ENCODE data around the gene UBE3A.

UBE3A gene

GRCh38 chr15:25403771-25404170, 35.1 kb downstream of the UBE3A start:
- DNase-seq (ENCODE audit: low read depth in 3 of 3): no peak

- no peak for DNase-seq (ENCODE audit: low read depth in 3 of 3)
Observed at GRCh38 chr15:25402342-25402741, 36.5 kb downstream of the UBE3A start.

DNA sequence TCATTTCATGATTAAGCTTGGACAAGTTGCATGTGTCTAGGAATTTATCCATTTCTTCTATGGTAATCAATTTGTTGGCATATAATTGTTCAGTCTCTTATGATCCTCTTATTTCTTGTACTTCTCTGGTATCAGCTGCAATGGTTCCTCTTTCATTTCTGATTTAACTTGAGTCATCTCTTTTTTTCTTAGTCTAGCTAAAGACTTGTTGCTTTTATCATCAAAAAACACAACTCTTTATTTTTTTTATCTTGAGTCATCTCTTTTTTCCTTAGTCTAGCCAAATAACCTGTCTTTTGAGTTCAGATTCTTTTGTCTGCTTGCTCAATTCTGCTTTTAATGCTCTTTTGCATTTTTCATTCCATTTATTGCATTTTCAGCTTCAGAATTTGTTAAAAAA, 37.3 kb downstream of the UBE3A start:
- DNase-seq (ENCODE audit: low read depth in 3 of 3): no peak

DNA sequence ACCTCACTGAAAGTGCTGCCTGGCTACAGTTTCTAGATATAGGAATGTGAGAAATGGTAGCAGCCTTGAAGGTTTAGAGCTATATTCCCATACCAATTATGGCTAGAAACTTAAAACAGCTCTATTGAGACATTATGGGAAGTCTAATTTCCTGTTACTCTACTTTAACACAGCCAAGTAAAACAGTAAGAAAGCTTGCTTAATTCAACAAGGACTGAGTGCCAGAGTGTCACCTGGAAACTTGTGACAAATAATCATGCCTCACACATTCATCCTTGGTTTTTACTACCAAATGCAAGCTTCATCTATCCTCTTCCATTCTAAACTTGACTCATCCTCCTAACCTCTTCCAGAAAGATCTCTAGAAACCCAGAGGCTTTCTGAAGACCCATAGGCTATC, 41.7 kb downstream of the UBE3A start:
- no peak for DNase-seq (ENCODE audit: low read depth in 3 of 3)

GRCh38 chr15:25394898-25395297, 43.9 kb downstream of the UBE3A start:
- DNase-seq (ENCODE audit: low read depth in 3 of 3): no peak

DNA sequence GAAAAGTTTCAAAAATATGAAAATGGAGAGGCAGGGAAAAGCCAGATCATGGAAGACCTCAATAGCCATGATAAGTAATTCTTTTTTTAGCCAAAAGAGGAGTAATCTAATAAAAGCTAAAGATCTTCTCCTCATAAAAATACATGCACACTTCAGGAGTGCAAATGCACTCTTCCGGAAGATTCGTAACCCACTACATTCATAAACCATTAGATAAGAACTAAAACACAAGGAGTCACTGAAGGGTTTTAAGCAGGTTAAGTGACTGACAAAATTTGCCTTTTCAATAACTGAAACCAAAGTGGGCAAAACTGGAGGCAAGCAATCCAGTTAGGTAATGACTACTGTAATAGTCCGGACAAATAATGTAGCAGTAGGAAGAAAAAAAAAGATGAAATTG, 46.0 kb downstream of the UBE3A start:
- no peak for DNase-seq (ENCODE audit: low read depth in 3 of 3)

- no peak for DNase-seq (ENCODE audit: low read depth in 3 of 3)
Observed at GRCh38 chr15:25391971-25392721, 46.7 kb downstream of the UBE3A start.

DNA sequence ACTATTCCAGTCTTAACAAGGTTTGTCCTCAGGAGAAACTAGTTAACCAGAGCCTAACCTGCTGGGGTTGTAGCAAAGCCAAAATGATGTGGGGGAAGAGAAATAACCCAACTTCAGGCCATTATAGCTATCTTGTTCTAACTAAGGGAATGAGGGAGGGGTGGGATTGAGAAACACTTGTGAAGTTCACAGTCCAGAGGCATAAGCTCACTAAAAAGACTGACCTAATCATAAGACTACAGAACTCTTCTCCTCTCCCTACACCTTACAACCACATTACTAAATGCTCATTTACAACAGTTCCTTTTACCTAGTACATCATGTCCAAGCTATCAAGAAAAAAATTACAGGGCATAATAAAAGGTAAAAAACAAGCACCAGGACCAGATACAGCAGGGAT, 52.8 kb downstream of the UBE3A start:
- DNase-seq (ENCODE audit: low read depth in 3 of 3): no peak

GRCh38 chr15:25381579-25381978, 57.2 kb downstream of the UBE3A start:
- DNase-seq (ENCODE audit: low read depth in 3 of 3): no peak

- DNase-seq (ENCODE audit: low read depth in 3 of 3): no peak
Observed at GRCh38 chr15:25378501-25378901, 60.3 kb downstream of the UBE3A start.

- no peak for DNase-seq (ENCODE audit: low read depth in 3 of 3)
Observed at GRCh38 chr15:25375557-25375956, 63.3 kb downstream of the UBE3A start.

- no peak for DNase-seq (ENCODE audit: low read depth in 3 of 3)
Observed at GRCh38 chr15:25374143-25374542, 64.7 kb downstream of the UBE3A start.

- no peak for DNase-seq (ENCODE audit: low read depth in 3 of 3)
Observed at GRCh38 chr15:25372298-25372697, 66.5 kb downstream of the UBE3A start.

- DNase-seq (ENCODE audit: low read depth in 3 of 3): no peak
Observed at GRCh38 chr15:25368850-25369249, 70.0 kb downstream of the UBE3A start.

GRCh38 chr15:25366058-25366457, 72.8 kb downstream of the UBE3A start:
- DNase-seq (ENCODE audit: low read depth in 3 of 3): no peak

DNA sequence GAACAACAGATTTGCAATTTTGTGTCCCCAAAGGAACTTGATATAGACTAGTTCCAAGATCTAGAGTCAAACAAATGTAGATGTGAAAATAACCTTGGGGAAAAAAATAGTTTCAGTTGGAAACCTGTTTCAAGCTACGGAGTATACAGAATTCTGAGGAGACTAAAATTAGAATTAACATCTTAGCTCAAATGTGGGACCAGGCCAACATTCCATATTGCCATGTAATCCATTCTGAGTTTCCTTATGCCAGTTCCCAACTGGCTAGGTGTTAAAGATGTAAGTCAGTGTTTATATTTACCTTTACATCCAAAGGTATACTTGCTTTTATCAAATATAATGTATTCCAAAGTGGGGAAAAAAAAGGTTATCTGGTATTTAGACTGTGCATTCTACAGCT, 76.3 kb downstream of the UBE3A start:
- DNase-seq (ENCODE audit: low read depth in 3 of 3): no peak

DNA sequence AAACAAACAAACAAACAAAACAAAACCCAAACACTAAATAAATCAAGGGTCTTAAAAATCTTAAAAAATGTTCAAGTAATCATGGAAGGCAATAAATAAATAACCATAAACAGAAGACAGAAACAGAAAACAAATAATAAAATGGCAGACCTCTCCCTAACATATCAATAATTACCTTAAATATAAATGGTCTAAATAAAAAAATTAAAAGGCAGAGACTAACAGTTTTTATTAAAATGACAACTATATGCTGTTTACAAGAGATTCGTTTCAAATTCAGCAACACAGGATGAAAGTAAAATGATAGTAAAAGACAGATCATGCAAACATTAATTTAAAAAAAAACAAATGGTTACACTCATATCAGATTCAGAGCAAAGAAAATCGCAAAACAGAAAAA, 91.1 kb downstream of the UBE3A start:
- no peak for DNase-seq (ENCODE audit: low read depth in 3 of 3)

DNA sequence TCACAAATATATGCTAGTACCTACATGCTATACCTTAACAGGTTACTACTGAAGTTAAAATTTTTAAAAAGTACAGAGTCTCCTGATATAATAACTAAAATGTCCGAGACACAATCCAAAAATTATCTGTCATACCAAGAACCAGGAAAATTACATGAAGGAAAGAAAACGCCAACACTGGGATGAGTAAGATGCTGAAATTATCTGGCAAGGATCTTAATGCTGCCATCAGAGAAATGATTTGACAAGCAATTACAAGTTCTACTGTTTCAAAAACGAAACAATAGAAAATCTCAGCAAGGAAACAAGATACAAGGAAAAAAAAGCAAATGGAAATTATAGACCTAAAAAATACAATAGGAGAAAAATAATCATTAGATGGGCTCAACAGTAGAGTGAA, 92.5 kb downstream of the UBE3A start:
- no peak for DNase-seq (ENCODE audit: low read depth in 3 of 3)

DNA sequence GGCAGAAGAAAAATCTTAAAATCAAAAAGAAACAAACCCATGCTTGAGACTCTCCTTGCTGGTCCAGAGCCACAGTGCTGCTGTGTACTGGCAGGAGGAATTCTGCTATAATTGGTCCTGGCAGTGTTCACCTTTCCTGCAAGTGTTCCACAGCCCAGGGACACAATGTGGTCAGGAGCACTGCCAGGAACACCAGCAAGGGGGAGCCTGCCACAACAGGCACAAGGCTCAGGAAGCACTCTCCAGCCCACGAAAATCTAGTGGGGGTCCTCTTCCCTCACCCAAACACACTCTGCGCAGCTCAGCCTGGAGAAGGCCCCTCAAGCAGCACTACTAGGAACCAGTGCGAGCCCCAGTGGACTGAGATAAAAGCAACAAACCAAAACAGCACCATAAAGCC, 92.9 kb downstream of the UBE3A start:
- DNase-seq (ENCODE audit: low read depth in 3 of 3): no peak

DNA sequence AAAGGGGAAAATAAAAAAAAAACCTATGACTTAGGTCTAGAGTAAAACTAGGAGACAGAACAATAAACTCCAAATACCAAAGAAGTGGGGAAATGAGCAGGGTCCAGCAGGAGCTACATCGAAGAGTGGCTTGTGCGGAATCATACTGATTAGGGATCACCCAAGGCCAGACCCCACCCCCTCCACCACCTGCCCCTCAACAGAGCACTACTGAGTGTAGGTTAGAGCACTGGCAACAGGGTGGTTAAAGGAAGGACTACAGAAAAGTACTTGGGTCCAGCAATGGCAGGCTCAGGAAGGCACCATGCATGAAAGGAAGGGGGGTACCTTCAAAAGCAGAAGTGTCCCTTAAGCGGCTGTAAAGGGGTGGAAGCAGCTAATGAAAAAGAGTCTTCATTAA, 96.2 kb downstream of the UBE3A start:
- DNase-seq (ENCODE audit: low read depth in 3 of 3): no peak

GRCh38 chr15:25339431-25339830, 99.4 kb downstream of the UBE3A start:
- DNase-seq (ENCODE audit: low read depth in 3 of 3): no peak

GRCh38 chr15:25335279-25335678, 103.5 kb downstream of the UBE3A start:
- DNase-seq (ENCODE audit: low read depth in 3 of 3): no peak

DNA sequence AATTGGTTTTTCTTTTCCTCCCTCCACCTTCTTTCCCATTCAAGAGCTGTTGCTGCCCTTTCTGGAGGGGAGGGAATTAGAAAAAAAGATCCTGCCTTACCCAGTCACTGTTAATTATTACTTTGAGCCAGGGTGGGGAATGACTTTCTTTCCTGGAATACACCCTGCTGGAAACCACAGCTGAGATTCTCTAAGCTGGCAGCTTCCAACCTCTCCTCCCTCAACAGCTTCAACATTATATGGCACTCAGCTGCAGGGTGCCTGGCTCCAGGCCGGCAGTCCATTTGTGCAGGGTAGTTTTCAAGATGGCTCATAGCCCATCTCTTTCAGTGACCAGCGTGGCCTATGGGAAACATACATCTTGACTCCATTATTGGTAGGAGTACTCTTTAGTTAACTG, 105.8 kb downstream of the UBE3A start:
- DNase-seq (ENCODE audit: low read depth in 3 of 3): no peak

DNA sequence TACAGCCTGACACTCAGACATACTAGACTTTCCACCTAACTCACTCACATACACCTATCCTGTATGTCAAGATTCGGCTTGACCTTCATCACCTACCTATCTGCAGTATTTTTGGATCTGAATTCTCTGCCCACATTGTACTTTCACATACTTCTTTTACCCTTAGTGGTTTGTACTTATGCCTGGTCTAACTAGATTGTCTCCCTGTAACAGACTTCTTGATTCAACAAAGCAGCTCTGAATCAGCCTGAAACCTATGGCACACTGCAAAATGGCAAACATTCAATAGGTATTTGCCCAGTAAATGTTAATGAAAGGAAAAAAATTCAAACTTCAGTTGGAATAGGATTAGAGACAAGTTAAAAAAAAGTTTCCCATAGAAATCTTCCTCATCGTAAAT, 106.5 kb downstream of the UBE3A start:
- DNase-seq (ENCODE audit: low read depth in 3 of 3): no peak

Measured in stimulated activated CD4-positive, alpha-beta T cell treated with anti-CD3 and anti-CD28 coated beads, TNF-alpha, amount 100 ng/mL, for 24 hours (primary cell).